Left forelimb (tissue), 1 donor: ENCODE results near the gene IGFBP6.
"Not testable (repeated sequence)": the region's sequence is repeated elsewhere in the genome, so short reads cannot be mapped to it uniquely, and the experiment has no call there.

Experiments used
- DNase-seq: peaks from one replicate; pipeline ENCODE4 v3.0.0-alpha.2; 2018; ENCODE audit warnings: low spot score

The IGFBP6 gene

DNA sequence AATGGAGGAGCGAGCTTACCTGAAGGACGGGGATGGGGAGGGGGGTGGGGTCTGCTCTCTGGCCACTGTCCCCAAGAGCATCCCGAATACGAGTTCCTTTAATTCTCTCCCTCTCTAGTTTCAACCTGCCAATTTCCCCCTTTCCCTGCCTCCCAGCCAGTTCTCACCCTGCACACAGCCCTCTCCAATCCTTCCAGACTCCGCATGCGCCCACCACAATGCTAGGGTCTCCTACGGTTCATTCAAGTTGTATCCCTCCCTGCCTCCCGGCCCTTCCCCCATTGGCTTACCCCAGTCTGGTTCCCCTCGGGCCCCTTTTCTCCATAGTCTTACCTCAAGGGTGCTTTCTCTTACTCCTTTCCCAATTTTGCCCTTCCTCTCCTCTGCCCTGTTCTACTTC is 708 bp upstream of the IGFBP6 start:
- DNase-seq: no peak

DNA sequence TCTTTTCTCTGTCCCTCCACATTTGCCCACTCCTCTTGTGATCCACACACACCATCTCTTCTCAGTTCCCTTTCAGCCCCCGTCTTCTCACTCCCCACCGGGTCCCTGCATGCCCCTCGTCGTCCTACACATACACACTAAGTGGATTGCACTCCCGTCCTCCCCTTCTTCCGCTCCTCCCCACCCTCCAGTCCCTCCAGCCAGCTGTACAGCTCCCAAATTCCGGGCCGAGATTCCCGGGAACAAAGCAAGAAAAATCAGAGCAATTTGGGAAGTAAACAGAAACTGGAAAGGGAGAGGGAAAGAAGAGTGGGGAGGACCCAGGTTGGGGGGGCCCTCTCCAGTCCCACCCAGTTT is 282 bp upstream of the IGFBP6 start:
- DNase-seq: peak; percentile 81

DNA sequence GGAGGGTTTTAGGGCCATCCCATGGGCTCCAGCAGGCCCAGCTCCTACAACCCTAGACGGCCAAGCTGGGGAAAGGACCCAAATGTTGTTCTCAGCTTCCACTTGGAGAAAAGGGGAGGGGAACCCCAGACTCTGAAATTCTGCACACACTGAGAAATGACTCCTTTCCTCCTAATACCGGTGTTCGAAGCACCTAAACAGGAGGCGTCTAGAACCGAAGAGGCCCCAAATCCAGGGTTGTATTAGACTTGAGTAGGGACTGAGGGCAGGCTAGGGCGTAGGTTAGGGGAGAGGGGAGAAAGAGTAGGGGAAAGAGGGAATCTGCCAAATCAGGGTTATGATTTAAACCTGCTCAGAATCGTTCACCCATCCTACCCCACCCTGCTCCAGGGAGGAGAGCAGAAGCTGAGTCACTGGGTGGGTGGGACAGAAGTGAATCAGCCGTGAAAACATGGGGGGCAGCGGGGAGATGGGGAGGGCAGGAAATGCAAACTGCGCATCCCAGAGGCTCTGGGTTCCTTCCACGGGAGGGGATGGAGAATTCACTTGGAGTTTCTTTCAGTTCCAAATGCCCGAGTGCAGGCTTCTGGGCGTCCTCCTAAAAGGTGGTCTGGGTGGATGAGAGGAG is 1.0 kb downstream of the IGFBP6 start:
- no peak for DNase-seq

DNA sequence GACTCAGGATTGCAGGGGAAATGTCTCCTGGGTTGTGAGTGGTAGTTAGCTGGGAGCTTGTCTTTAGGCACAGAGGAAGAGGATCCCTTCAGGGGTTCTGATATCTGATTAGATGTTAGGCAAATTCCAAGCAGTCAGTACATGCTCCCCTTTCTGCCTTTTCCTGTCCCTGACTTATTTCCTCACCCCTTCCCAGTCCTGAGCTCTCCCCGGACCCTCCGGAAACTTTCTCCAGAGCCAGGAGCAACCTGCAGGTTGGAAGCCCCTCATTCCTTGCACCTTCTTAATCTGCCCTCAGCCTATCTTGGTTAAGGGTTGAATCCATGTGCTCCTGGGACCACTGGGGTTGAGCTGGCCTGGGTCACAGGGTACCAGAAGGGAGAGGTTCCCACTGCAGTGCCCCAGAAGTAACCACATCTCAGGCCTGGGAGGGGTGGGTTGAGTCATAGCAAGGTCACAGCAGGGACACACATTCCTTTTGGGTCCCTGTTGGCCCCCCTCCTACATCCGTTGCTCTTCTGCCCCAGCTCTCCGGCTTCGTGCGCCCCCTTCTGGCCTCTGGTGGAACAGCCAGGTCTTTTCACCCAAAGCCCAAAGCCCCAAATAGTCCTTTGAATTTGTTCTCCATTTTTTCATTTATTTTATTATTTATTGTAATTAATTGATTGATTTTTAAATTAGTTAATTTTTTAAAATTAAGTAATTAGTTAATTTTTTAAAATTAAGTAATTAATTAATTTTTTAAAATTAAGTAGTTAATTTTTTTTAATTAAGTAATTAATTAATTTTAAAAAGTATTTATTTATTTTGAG is 1.8 kb downstream of the IGFBP6 start:
- DNase-seq: peak; percentile 92

DNA sequence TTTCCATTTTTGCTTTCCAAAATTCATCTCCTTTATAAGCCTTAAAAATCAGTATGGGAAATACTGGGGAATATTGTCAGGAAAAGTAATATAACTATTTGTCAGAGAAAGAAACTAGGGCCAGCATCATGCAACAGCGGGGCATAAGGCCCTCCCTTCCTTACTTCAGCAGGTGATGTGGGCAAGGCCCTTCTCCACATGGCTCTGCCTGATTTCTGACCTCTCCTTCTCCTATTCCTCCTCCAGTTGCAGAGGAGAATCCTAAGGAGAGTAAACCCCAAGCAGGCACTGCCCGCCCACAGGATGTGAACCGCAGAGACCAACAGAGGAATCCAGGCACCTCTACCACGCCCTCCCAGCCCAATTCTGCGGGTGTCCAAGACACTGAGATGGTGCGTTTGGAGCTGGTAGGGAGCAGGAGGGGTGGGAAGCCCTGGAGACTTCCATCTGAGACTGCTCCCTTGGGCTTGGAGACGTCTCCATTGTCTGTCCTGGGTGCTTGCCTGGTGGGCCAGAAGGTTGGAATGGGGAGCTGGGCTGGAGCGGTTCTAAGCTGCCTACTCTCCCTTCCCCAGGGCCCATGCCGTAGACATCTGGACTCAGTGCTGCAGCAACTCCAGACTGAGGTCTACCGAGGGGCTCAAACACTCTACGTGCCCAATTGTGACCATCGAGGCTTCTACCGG is 3.1 kb downstream of the IGFBP6 start:
- no peak for DNase-seq

DNA sequence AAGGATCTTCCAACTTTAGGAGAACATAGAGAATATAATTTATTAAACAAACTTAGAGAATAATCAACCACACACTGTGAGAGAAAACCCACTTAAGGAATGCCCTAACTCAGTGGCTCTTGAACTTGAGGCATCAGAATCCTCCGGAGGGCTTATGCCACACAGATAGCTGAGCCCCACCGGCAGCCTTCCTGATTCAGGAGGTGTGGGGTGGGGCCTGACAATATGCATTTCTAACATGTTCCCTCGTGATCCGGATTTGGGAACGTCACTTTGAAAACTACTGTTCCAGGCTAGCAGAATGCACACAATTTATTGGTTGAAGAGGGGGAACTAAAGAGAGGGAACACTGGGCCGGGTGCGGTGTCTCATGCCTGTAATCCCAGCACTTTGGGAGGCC is 3.8 kb downstream of the IGFBP6 start:
- DNase-seq: no peak

DNA sequence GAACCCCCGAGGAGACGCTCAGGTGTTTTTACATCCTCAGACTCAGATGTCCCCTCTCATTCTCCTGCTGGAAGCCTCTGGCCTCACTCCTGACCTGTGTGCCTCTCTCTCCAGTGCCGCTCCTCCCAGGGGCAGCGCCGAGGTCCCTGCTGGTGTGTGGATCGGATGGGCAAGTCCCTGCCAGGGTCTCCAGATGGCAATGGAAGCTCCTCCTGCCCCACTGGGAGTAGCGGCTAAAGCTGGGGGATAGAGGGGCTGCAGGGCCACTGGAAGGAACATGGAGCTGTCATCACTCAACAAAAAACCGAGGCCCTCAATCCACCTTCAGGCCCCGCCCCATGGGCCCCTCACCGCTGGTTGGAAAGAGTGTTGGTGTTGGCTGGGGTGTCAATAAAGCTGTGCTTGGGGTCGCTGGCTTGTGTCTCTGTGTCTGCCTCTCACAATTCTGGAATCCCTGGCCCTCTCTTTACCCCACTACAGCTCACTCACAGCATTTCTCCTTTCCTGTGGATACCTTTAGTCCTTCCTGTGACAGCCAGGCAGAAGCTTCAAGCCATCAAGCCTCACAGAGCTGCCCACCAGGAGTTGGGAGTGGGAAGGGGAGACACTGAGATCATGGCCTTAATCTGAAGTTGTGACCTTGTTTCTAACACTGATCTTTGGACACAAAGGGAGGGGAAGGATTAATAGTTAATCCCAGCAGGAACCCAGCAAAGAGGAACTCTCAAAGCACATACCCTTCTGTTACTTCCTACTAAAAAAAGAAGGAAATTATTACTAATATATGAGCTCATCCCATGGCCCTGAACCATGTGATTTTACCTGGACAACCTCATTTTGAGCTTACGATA is 4.7 kb downstream of the IGFBP6 start:
- no peak for DNase-seq

DNA sequence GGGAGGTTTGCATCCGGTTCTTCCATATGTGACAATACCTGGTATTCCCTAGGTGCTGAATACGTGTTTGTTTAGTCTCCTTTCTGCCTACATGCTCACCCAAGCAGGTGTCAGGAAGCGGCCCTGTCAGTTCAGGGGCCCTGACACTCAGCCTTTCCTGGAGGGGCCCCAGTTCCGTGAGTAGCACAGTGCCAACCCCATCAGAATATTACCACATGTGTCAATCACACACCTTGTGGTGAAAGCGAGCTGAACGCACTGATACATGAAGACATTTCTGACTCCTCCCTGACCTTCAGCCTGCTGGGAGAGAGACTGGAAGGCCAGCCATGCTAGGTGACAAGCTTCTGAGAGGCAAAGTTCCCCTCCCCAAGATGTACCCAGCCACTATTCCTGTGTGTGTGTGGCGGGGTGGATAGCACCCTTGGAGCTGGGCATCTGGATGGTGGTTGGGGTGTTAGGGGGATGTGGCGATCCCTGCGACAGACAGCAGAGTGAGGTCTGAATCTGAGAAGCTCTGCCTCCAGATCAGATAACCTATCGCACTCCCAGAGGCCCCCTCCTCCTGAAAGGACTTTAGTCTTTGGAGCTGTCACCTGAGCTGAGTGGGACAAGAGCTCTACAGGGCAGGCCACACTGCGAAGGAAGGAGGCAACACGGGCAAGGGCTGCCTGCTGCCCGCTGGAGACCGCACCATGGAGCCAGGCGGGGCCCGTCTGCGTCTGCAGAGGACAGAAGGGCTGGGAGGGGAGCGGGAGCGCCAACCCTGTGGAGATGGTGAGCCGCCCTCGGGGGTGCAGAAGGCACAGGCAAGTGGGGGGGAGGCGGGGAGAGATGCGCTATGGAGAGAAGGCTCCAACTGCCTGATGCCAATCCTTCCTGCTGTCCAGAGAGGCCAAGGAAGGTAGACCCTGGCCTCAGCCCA is 5.7 kb downstream of the IGFBP6 start, which contains the start of gene SOAT2:
TSS of gene SOAT2 (plus strand) at position 604 of the 925 bp plus-strand sequence. CDS start at position 696, 92 bp downstream.
- DNase-seq: no peak

DNA sequence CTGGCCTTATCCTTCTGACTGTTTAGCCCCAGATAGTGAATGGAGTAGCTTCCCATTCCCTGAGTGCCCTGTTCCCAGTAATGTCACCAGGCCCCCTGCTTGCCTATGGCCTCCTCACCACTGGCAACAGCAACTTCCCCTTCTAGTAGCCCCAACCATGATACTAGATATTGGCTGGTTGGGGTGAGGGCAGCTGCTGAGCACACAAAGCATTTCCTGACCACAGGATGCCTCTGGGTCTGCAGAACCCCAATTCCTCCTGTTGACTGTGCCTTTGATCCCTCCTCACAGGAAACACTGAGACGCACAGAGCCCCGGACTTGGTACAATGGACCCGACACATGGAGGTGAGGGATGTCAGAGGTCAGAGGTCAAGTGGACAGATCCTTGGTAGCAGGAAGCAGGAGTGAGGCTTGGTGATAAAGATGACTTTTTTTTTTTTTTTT is 6.4 kb downstream of the IGFBP6 start:
- DNase-seq: no peak

DNA sequence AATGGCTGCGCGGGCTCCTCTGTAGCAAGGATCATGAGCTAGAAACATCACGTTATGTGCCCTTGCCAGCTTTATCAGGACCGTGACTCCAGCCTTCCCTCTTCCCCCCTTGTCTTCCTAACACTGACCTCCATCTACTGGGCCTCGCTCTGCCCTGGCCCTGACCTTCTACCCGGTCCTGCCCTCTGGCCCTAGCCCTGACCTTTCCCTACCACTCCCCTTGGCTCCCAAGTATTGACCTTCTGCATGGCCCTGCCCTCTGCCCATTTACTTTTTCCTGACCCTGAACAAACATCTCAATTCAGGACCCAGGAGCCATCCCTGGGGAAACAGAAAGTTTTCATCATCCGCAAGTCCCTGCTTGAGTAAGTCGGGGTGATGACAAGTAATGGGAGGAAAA is 7.8 kb downstream of the IGFBP6 start:
- DNase-seq: no peak

DNA sequence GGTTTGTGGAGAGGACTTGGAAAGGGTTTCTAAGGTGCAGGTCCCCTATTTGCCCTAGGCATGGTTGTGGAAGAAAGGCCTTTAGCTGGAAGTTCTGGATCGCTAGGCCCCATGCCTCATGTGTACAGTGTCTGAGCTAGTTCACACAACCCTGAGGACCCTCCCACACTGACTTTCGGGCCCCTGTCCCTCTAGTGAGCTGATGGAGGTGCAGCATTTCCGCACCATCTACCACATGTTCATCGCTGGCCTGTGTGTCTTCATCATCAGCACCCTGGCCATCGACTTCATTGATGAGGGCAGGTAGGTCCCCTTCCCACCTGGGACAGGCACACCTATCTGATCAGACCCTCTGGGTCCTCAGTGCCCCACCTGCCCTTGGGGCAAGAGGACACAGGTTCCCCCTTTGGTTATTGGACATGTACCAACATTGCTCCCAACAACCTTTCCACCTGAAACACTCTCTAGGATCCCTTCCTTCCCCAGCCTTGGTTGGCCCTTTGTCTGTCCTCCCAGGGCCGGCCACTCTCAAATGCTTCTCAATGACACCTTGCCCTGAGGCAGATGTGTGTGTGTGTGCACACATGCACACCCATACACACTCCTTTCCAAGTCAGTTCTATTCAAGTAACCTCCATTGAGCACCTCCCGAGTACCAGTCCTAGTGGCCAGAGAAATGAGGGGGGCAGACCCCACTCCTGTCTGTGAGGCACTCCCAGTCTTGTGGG is 8.4 kb downstream of the IGFBP6 start:
- no peak for DNase-seq

DNA sequence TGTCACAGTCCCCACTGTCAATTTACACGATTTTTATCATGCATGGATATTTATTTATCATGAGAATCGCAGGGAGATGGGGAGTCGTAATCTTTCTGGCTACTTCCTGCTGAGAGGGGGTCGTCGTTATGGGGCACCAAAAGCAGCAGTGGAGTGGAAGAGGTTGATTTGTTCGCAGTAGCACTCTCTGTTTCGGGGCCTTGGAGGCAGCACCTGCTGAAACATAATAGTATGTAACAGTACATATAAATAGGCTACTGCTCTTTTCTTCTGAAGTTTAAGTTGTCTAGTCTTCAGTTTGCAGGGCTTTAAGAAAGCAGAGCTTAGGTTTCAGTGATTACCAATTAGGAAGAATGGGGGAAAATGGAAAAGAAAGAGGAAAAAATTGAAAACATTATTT is 9.7 kb downstream of the IGFBP6 start:
- no peak for DNase-seq

DNA sequence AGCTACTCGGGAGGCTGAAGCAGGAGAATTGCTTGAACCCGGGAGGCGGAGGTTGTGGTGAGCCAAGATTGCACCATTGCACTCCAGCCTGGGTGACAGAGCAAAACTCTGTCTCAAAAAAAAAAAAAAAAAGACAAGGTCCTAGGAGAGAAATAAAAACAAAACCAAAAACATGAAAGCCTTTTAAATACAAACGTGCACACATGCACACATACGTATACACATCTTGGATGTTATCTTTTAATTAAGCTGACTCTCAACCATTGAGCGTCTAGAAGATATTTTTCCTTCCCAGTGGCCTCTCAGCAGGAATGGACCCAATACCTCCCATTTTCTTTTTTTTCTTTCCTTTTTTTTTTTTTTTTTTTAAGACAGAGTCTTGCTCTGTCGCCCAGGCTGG is 15.0 kb downstream of the IGFBP6 start:
- not testable (repeated sequence) for DNase-seq

DNA sequence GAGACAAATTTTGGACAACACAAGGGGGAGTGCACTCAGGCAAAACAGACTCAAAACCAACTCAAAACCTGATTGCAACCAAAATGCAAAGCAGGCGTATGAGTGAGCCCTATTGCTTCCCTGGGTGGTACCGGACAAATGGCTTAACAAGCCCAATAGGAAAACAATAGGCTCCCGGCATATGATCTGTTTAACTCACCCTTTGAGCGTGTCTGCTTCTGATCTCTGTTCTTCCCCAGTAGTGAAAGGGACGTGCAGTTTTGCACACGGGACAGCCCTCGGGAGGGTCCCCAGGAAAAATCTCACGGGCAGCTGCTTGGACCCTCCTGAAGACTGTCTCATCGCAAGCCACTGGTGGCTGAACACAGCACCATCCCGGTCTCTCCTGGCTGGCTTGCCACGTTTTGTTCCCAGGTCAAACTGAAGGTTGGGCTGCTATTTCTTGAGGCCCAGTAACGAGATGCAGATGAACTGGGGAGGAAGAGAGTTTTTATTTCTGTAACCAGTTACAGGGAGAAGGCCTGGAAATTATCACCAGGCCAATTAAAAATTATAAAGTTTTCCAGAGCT is 15.8 kb downstream of the IGFBP6 start:
- DNase-seq: no peak

DNA sequence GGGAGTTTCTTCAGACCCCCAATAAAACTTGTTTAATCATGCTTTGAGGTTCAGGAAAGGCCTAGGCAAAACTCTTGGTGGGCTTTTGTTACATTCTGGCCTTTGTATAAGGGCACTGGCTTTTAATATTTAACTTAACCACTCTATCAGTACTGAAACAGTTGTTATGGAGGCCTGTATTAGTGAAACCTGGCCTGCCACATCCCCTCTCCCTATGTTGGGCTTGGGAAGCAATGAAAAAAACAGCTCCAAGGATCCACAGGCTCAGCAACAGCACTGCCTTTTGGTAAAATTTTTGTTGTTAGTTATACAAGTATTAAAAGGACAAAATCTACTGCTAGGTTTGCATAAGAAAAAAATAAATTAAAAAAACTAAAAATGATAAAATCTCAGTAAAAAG is 16.5 kb downstream of the IGFBP6 start:
- no peak for DNase-seq

DNA sequence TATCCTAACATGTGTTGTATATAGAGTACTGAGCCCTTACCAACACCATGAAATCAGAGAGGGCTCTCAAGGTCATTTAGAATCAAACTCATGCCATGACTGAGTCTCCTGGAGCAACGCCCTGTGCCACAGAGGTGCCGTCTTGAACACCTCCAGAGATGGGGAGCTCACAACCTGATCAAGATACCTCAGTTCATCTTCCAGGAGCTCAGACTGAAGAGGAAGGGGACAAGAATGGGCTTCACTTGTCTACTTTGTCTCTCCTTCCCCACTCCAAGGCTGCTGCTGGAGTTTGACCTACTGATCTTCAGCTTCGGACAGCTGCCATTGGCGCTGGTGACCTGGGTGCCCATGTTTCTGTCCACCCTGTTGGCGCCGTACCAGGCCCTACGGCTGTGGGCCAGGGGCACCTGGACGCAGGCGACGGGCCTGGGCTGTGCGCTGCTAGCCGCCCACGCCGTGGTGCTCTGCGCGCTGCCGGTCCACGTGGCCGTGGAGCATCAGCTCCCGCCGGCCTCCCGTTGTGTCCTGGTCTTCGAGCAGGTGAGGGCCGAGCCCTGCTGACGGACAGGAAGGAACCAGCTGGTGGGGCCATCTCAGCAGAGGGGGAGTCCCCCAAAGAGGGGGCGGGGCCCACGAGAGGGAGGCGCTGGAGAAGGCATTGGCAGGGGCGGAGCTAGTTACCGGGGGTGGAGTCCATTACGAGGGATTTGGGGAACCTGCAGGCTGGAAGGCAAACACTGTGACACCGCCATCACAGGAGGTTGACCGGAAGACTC is 17.8 kb downstream of the IGFBP6 start:
- DNase-seq: no peak

DNA sequence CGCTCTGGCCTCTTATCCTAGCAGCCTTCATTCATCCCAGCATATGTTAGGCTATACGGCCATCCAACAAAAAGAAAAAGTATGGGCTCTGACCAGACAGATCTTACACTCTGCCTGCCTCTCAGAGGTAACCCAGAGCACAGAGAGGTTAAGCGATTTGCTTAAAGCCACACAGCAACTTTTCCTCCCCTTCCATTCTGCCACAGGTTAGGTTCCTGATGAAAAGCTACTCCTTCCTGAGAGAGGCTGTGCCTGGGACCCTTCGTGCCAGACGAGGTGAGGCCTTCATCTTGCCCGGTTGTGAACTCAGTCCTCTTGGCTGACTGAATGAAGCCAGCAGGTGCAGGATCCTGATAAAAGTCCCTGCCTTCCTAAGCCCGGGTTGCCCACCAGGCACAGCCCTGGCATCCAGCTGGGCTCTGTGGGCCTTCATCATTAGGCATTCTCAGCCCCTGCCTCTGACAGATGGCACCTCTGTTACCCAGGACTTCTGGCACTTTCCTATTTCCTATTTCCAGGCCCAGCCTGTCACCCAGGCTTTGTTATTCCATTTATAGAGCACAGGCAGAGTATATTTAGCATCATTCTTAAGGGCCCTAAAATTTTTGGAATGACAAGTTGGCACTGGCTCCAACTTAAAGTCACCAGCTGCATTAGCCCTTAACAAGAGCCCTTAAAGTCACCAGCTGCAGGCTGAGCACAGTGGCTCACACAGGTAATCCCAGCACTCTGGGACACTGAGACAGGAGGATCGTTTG is 18.6 kb downstream of the IGFBP6 start:
- DNase-seq: no peak

DNA sequence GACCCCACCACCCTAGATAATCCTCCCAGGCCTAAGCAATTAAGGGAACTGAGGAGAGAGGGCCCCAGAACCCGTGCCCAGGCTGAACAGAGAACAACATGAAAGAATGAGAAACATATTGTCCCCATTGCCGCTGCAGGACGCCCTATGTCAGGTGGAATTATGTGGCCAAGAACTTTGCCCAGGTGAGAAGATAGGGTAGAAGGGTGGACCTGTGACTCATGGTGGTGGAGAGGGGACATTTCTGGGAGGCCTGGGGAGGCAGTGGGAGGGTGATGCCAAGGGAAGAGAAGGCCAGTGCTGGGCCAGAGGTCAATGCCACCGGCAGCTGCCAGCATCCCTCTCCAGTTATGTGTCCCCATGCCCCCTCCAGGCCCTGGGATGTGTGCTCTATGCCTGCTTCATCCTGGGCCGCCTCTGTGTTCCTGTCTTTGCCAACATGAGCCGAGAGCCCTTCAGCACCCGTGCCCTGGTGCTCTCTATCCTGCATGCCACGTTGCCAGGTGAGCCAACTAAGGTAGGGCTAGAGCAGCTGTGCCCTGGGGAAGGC is 21.4 kb downstream of the IGFBP6 start:
- no peak for DNase-seq
